Measurements from ENCODE around the gene MEGF10. TPM values are rescaled to one million over a fixed set of nuclear protein-coding genes. Genes with fewer than 3 reads are reported as not detected.

Gene MEGF10
- total RNA-seq, 4 donors from 2014 or later = 0.57 to 6.0 (median 4.3) TPM

GRCh38 chr5:127326976-127327755, 36.6 kb downstream of the MEGF10 start:
- DNase-seq (ENCODE audit: low spot score in 2 of 2) = no peak
- WGBS, 2 donors = 47 to 50% methylated on average over 1 of the region's 1 CpG
- intact Hi-C loops (cut with DNase I; ENCODE audit: low total_unique reads) = no loop called here
- no peak for TF ChIP-seq POLR2A (IDR thresholded peaks at IDR 0.05)
- TF ChIP-seq, protein P1, sequence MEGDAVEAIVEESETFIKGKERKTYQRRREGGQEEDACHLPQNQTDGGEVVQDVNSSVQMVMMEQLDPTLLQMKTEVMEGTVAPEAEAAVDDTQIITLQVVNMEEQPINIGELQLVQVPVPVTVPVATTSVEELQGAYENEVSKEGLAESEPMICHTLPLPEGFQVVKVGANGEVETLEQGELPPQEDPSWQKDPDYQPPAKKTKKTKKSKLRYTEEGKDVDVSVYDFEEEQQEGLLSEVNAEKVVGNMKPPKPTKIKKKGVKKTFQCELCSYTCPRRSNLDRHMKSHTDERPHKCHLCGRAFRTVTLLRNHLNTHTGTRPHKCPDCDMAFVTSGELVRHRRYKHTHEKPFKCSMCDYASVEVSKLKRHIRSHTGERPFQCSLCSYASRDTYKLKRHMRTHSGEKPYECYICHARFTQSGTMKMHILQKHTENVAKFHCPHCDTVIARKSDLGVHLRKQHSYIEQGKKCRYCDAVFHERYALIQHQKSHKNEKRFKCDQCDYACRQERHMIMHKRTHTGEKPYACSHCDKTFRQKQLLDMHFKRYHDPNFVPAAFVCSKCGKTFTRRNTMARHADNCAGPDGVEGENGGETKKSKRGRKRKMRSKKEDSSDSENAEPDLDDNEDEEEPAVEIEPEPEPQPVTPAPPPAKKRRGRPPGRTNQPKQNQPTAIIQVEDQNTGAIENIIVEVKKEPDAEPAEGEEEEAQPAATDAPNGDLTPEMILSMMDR (IDR thresholded peaks at IDR 0.05) = no peak
- H3K4me3 ChIP-seq (ENCODE audit: low read depth, poor library complexity, severe bottlenecking) = no peak overlapping the region

GRCh38 chr5:127330116-127330515, 39.5 kb downstream of the MEGF10 start:
- 89 to 94% methylated on average over 3 of the region's 3 CpGs for WGBS, 2 donors
- DNase-seq (ENCODE audit: low spot score in 2 of 2) = no peak
- TF ChIP-seq, protein P1 (IDR thresholded peaks at IDR 0.05) = no peak
- no peak for TF ChIP-seq POLR2A (IDR thresholded peaks at IDR 0.05)
- H3K4me3 ChIP-seq (ENCODE audit: low read depth, poor library complexity, severe bottlenecking) = no peak overlapping the region
- intact Hi-C loops (cut with DNase I; ENCODE audit: low total_unique reads) = no loop called here

DNA sequence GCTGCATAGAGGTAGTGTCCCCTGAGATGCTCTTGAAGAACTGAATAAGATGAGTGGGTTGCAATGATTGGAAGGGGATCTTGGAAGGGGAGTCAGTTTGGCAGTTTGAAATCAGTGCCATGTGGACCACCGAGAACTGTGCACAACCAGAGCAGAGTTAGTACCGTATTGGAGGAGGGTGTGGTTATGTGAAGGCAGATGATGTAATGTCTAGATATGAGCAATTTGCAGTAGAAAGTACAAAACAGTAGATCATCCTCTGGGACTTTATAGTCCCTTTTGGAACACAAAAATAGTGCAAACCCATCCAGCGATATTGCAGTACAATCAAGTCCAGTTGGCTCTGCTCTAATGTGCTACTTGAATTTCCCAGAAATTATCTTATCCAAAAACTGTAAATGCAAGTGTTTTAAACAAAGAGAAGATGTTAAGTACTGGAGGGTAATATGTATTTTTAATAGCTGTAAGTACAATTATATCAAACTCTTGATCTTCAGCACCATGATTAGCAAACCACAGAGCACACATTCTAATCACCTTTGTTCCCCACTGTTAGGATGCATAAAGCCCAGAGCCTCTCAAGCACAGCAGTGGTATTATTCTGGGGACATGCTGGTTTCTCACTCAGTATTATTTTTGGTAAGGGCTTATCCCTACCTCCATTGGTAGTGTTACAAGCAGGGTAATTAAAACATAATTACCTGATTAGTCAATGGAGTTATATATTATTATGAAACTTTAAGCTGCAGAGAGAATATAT, 41.5 kb downstream of the MEGF10 start:
- intact Hi-C loops (cut with DNase I; ENCODE audit: low total_unique reads) = no loop called here
- H3K4me3 ChIP-seq (ENCODE audit: low read depth, poor library complexity, severe bottlenecking) = no peak overlapping the region
- 44 to 72% methylated on average over 3 of the region's 3 CpGs for WGBS, 2 donors
- no peak for TF ChIP-seq POLR2A (IDR thresholded peaks at IDR 0.05)
- TF ChIP-seq, protein P1 (IDR thresholded peaks at IDR 0.05) = no peak
- DNase-seq (ENCODE audit: low spot score in 2 of 2) = no peak

- intact Hi-C loops (cut with DNase I; ENCODE audit: low total_unique reads) = no loop called here
- no peak for DNase-seq (ENCODE audit: low spot score in 2 of 2)
- no peak for TF ChIP-seq POLR2A (IDR thresholded peaks at IDR 0.05)
- TF ChIP-seq, protein P1 (IDR thresholded peaks at IDR 0.05) = no peak
- no peak overlapping the region for H3K4me3 ChIP-seq (ENCODE audit: low read depth, poor library complexity, severe bottlenecking)
- 73 to 87% methylated on average over 3 of the region's 3 CpGs for WGBS, 2 donors
These were observed 42.9 kb downstream of the MEGF10 start for GRCh38 chr5:127333483-127333882.

- intact Hi-C loops (cut with DNase I; ENCODE audit: low total_unique reads) = no loop called here
- H3K4me3 ChIP-seq (ENCODE audit: low read depth, poor library complexity, severe bottlenecking) = no peak overlapping the region
- TF ChIP-seq, protein P1 (IDR thresholded peaks at IDR 0.05) = no peak
- no peak for TF ChIP-seq POLR2A (IDR thresholded peaks at IDR 0.05)
- whole genome bisulfite sequencing, 2 donors = 71 to 82% methylated on average over 2 of the region's 2 CpGs
- DNase-seq (ENCODE audit: low spot score in 2 of 2) = no peak
These were observed 44.8 kb downstream of the MEGF10 start for GRCh38 chr5:127335381-127335780.
